Hepatocyte (in vitro differentiated cells): ENCODE data around the gene MAD1L1. TPM values are rescaled to one million over a fixed set of nuclear protein-coding genes. Genes with fewer than 3 reads are reported as not detected.

Experiments used
- DNase-seq: peaks from one replicate; pipeline ENCODE4 v3.0.0-alpha.2; 2016; ENCODE audit warnings: low spot score
- H2AFZ ChIP-seq: fragments of 200-600 bp; sonication (generic); 2 replicates; pipeline ENCODE4 v1.6.0; 2016; ENCODE audit warnings: antibody characterized with exemption, mild to moderate bottlenecking
- H3K27ac ChIP-seq: fragments of 200-600 bp; sonication (generic); 2 replicates; pipeline ENCODE4 v1.5.1; 2016; ENCODE audit warnings: mild to moderate bottlenecking
- H3K27me3 ChIP-seq: fragments of 200-600 bp; sonication (generic); 2 replicates; pipeline ENCODE4 v1.6.1; 2016
- H3K36me3 ChIP-seq: fragments of 200-600 bp; sonication (generic); replicated peaks from 2 replicates; pipeline ENCODE4 v1.5.1; 2016; ENCODE audit warnings: low read depth; ENCODE audit not compliant: insufficient read depth
- H3K4me1 ChIP-seq: fragments of 200-600 bp; sonication (generic); 2 replicates; pipeline ENCODE4 v1.5.1; 2016; ENCODE audit warnings: mild to moderate bottlenecking, moderate library complexity; ENCODE audit not compliant: insufficient read depth
- H3K4me2 ChIP-seq: fragments of 200-600 bp; sonication (generic); 2 replicates; pipeline ENCODE4 v1.6.0; 2016
- H3K4me3 ChIP-seq: fragments of 200-600 bp; sonication (generic); 2 replicates; pipeline ENCODE4 v1.5.1; 2016; ENCODE audit warnings: mild to moderate bottlenecking
- H3K79me2 ChIP-seq: fragments of 200-600 bp; sonication (generic); 2 replicates; pipeline ENCODE4 v1.6.0; 2017; ENCODE audit warnings: mild to moderate bottlenecking
- H3K9me2 ChIP-seq: fragments of 200-600 bp; sonication (generic); replicated peaks from 2 replicates; pipeline ENCODE4 v1.6.0; 2017; ENCODE audit warnings: mild to moderate bottlenecking; ENCODE audit not compliant: insufficient read depth
- H3K9me3 ChIP-seq: fragments of 200-600 bp; sonication (generic); 2 replicates; pipeline ENCODE4 v1.5.1; 2016; ENCODE audit warnings: low read depth, mild to moderate bottlenecking
- H4K20me1 ChIP-seq: fragments of 200-600 bp; sonication (generic); 2 replicates; pipeline ENCODE4 v1.6.0; 2016; ENCODE audit warnings: mild to moderate bottlenecking; ENCODE audit not compliant: insufficient read depth, poor library complexity, severe bottlenecking
- EZH2 ChIP-seq: fragments of 200-600 bp; sonication (generic); IDR thresholded peaks from 2 replicates; pipeline ENCODE4 v1.6.1; 2016; ENCODE audit warnings: antibody characterized with exemption, mild to moderate bottlenecking, borderline replicate concordance
- EZH2phosphoT487 ChIP-seq: fragments of 200-600 bp; sonication (generic); IDR thresholded peaks from one replicate; pipeline ENCODE4 v1.6.1; 2018; ENCODE audit warnings: antibody characterized with exemption, mild to moderate bottlenecking, low read depth, moderate library complexity; ENCODE audit not compliant: unreplicated experiment, severe bottlenecking
- WGBS: methylation state at CpG from one replicate; pipeline ENCODE4 v1.1.6; 2016; ENCODE audit warnings: low lambda C conversion rate; ENCODE audit errors: missing lambda C conversion rate; 5-methylcytosine and 5-hydroxymethylcytosine counted together
- polyA plus RNA-seq: library from polyadenylated mRNA; unstranded; fragments of >200 nt; fragmentation: Nextera tagmentation; extraction: Ambion mirVana; gene quantifications from 2 replicates; pipeline ENCODE4 v1.2.1, GENCODE V29; 2016
- total RNA-seq: library from RNA; depleted of rRNA; stranded (reverse); fragments of >200 nt; gene quantifications from 2 replicates; pipeline ENCODE4 v1.2.3, GENCODE V29; 2014
- TF ChIP-seq, protein P1 (sequence below): fragments of 200-600 bp; sonication (generic); IDR thresholded peaks from 2 replicates; pipeline ENCODE4 v1.5.1; 2016; ENCODE audit warnings: antibody characterized with exemption, mild to moderate bottlenecking; ENCODE audit not compliant: poor library complexity

Gene MAD1L1
- total and polyA plus RNA-seq, 2 experiments from 2014 or later, result 30.7 to 31.0 TPM

DNA sequence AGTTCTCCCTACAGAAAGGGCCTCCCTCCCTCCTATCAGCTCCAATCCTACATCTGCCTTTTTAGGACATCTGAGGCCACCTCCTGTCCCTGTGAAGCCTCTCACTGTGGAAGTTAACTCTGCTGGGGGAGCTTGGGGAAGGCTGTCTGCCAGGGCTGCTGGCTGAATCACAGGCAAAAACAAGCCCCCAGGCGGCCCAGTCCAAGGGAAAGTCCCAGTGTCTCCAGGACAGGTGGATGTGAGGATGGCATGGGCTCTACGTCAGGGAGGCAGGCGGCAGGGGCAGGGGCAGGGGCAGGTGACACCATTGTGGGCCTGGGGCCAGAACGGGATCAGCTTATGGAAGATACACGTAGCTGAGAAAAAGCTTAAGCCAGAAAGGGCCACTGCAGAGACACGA lies 240.2 kb downstream of the MAD1L1 start:
- H4K20me1 ChIP-seq, result no peaks in the 10 kb centered on the region
- 94% methylated on average over 6 of the region's 6 CpGs for WGBS
- H3K36me3 ChIP-seq, result no peaks in the 10 kb centered on the region
- H3K27ac ChIP-seq, result no peak overlapping the region
- H3K4me3 ChIP-seq, result no peak overlapping the region
- H3K9me3 ChIP-seq, result no peaks in the 10 kb centered on the region
- DNase-seq, result no peak
- no peak overlapping the region for H3K4me2 ChIP-seq
- no peak for TF ChIP-seq EZH2phosphoT487
- TF ChIP-seq EZH2, result no peak
- TF ChIP-seq, protein P1, sequence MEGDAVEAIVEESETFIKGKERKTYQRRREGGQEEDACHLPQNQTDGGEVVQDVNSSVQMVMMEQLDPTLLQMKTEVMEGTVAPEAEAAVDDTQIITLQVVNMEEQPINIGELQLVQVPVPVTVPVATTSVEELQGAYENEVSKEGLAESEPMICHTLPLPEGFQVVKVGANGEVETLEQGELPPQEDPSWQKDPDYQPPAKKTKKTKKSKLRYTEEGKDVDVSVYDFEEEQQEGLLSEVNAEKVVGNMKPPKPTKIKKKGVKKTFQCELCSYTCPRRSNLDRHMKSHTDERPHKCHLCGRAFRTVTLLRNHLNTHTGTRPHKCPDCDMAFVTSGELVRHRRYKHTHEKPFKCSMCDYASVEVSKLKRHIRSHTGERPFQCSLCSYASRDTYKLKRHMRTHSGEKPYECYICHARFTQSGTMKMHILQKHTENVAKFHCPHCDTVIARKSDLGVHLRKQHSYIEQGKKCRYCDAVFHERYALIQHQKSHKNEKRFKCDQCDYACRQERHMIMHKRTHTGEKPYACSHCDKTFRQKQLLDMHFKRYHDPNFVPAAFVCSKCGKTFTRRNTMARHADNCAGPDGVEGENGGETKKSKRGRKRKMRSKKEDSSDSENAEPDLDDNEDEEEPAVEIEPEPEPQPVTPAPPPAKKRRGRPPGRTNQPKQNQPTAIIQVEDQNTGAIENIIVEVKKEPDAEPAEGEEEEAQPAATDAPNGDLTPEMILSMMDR, result no peak
- H2AFZ ChIP-seq, result no peak overlapping the region
- H3K27me3 ChIP-seq, result no peaks in the 10 kb centered on the region
- H3K9me2 ChIP-seq, result no peaks in the 10 kb centered on the region
- no peaks in the 10 kb centered on the region for H3K79me2 ChIP-seq
- no peaks in the 10 kb centered on the region for H3K4me1 ChIP-seq

- 89% methylated on average over 24 of the region's 24 CpGs for WGBS
- no peak for DNase-seq
These were observed 242.6 kb downstream of the MAD1L1 start for GRCh38 chr7:1990001-1990670.

GRCh38 chr7:1989049-1989860 lies 243.5 kb downstream of the MAD1L1 start:
- no peak overlapping the region for H3K4me2 ChIP-seq
- no peaks in the 10 kb centered on the region for H3K9me3 ChIP-seq
- H3K27me3 ChIP-seq, result no peaks in the 10 kb centered on the region
- no peak for TF ChIP-seq EZH2
- TF ChIP-seq, protein P1, result no peak
- TF ChIP-seq EZH2phosphoT487, result no peak
- H3K4me3 ChIP-seq, result no peak overlapping the region
- H3K79me2 ChIP-seq, result no peaks in the 10 kb centered on the region
- no peak overlapping the region for H3K27ac ChIP-seq
- no peak overlapping the region for H2AFZ ChIP-seq
- WGBS, result 96% methylated on average over 38 of the region's 39 CpGs
- no peak for DNase-seq
- H3K9me2 ChIP-seq, result no peaks in the 10 kb centered on the region
- no peaks in the 10 kb centered on the region for H3K36me3 ChIP-seq
- no peaks in the 10 kb centered on the region for H3K4me1 ChIP-seq
- no peaks in the 10 kb centered on the region for H4K20me1 ChIP-seq

More at GRCh38 chr7:1990001-1990670, 242.6 kb downstream of the MAD1L1 start:
- Histone ChIP-seq H4K20me1 (no peaks in the 10 kb centered on the region), H3K4me1 (no peaks in the 10 kb centered on the region), H3K4me3 (no peak overlapping the region), H3K9me2 (no peaks in the 10 kb centered on the region), H3K27me3 (no peaks in the 10 kb centered on the region), H3K36me3 (no peaks in the 10 kb centered on the region), H3K4me2 (no peak overlapping the region), H3K9me3 (no peaks in the 10 kb centered on the region), H2AFZ (no peak overlapping the region), H3K79me2 (no peaks in the 10 kb centered on the region), H3K27ac (no peak overlapping the region)
- TF ChIP-seq, protein P1, result no peak
- no peak for TF ChIP-seq EZH2phosphoT487
- TF ChIP-seq EZH2, result no peak
